Measurements from ENCODE around the gene MTCL1.

DNA sequence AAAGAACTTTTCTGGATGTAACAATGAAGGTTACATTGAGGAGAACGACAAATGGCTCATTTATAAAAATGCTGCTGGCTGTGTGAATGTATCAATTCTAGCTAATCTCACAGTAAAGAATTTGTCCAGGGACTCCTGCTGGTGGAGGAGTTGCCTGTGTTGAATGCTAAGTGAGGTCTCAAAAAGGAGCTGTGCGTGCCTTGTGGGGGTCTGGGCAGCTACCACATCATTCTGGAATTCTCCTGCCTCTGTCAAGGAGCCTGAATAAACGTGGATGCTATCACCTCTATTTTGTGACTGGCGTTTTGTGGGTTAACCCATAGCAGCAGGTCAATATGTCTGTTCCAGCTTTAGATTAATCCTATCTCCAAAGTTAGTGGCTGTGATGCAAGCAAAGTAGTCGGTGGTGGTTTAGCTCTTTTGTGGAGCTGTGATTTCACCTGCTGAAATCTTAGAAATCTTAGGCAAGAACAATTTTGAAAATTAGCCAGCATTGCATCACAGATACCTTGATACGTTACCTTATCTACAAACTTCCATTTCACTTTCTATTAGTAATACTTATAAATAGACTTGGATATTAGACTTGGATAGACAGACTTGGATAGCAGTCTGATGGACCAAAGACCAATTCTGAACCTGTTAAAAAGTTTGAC lies 96.8 kb downstream of the MTCL1 start:
- TF ChIP-seq, protein P1, sequence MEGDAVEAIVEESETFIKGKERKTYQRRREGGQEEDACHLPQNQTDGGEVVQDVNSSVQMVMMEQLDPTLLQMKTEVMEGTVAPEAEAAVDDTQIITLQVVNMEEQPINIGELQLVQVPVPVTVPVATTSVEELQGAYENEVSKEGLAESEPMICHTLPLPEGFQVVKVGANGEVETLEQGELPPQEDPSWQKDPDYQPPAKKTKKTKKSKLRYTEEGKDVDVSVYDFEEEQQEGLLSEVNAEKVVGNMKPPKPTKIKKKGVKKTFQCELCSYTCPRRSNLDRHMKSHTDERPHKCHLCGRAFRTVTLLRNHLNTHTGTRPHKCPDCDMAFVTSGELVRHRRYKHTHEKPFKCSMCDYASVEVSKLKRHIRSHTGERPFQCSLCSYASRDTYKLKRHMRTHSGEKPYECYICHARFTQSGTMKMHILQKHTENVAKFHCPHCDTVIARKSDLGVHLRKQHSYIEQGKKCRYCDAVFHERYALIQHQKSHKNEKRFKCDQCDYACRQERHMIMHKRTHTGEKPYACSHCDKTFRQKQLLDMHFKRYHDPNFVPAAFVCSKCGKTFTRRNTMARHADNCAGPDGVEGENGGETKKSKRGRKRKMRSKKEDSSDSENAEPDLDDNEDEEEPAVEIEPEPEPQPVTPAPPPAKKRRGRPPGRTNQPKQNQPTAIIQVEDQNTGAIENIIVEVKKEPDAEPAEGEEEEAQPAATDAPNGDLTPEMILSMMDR (IDR thresholded peaks at IDR 0.05; ENCODE audit: low read length): no peak
- no peak for TF ChIP-seq EZH2 (IDR thresholded peaks at IDR 0.05; ENCODE audit: borderline replicate concordance, low read length)
